KBM-7 (cell line): ENCODE results near the gene GSPT2.
"Not testable (repeated sequence)": the region's sequence is repeated elsewhere in the genome, so short reads cannot be mapped to it uniquely, and the experiment has no call there.

ENCODE experiments used
- DNase-seq: peaks from one replicate; pipeline ENCODE4 v3.0.0-alpha.2; 2015
- in situ Hi-C: fragments of 300-500 bp; cut with MboI; formaldehyde crosslinking; loops from 2 replicates; pipeline ENCODE4 v1.14.3; 2020; ENCODE audit warnings: low sequenced_read_pairs, low pct_unique_long_range_greater_than_20kb, mixed read lengths

The GSPT2 gene

GRCh38 chrX:51743179-51743957 is at the start of gene GSPT2:
TSS of gene GSPT2 (plus strand) at chrX:51743442. CDS start at chrX:51743627, 185 bp downstream.
- DNase-seq: no peak
- in situ Hi-C loops: no loop called here

- in situ Hi-C loops: no loop called here
- no peak for DNase-seq
Observed at GRCh38 chrX:51694254-51694653, 49.0 kb upstream of the GSPT2 start.

- in situ Hi-C loops: no loop called here
- no peak for DNase-seq
Observed at GRCh38 chrX:51697397-51697796, 45.8 kb upstream of the GSPT2 start.

- in situ Hi-C loops, DNase-seq: not testable (repeated sequence)
Observed at GRCh38 chrX:51710277-51711164, 32.7 kb upstream of the GSPT2 start, which contains the start of gene CENPVL1. TSS of gene CENPVL1 (plus strand) at chrX:51710512. CDS start at chrX:51710512, 0 bp downstream.

- not testable (repeated sequence) for DNase-seq
Observed at GRCh38 chrX:51712943-51713647, 30.1 kb upstream of the GSPT2 start.

GRCh38 chrX:51728202-51728601 is 15.0 kb upstream of the GSPT2 start:
- in situ Hi-C loops: no loop called here
- DNase-seq: no peak

More at GRCh38 chrX:51712943-51713647, 30.1 kb upstream of the GSPT2 start:
- in situ Hi-C loops: not testable (repeated sequence)

GRCh38 chrX:51737091-51737490 is 6.2 kb upstream of the GSPT2 start:
- DNase-seq: peak; percentile 26
- in situ Hi-C loops: no loop called here

- in situ Hi-C loops: no loop called here
- no peak for DNase-seq
Observed at GRCh38 chrX:51742586-51742985, 656 bp upstream of the GSPT2 start.

GRCh38 chrX:51747671-51748070 is 4.4 kb downstream of the GSPT2 start:
- in situ Hi-C loops: no loop called here
- no peak for DNase-seq

- in situ Hi-C loops: no loop called here
- DNase-seq: no peak
Observed at GRCh38 chrX:51759055-51759839, 16.0 kb downstream of the GSPT2 start.

- in situ Hi-C loops: no loop called here
- no peak for DNase-seq
Observed at GRCh38 chrX:51760657-51761056, 17.4 kb downstream of the GSPT2 start.

- in situ Hi-C loops: no loop called here
- no peak for DNase-seq
Observed at GRCh38 chrX:51766546-51766945, 23.3 kb downstream of the GSPT2 start.

- DNase-seq: no peak
- in situ Hi-C loops: no loop called here
Observed at GRCh38 chrX:51776851-51777250, 33.6 kb downstream of the GSPT2 start.

GRCh38 chrX:51779306-51779705 is 36.1 kb downstream of the GSPT2 start:
- in situ Hi-C loops: no loop called here
- DNase-seq: no peak

GRCh38 chrX:51795136-51795535 is 51.9 kb downstream of the GSPT2 start:
- DNase-seq: peak; percentile 15
- in situ Hi-C loops: no loop called here
